HG03432 (cell line): ENCODE measurements around the gene VGLL3.

Source experiments
- ATAC-seq: cut with Tn5 transposase; IDR thresholded peaks from one replicate; pipeline ENCODE4 v1.9.1; 2021; ENCODE audit warnings: mild to moderate bottlenecking, moderate library complexity; ENCODE audit not compliant: unreplicated experiment

VGLL3 gene

DNA sequence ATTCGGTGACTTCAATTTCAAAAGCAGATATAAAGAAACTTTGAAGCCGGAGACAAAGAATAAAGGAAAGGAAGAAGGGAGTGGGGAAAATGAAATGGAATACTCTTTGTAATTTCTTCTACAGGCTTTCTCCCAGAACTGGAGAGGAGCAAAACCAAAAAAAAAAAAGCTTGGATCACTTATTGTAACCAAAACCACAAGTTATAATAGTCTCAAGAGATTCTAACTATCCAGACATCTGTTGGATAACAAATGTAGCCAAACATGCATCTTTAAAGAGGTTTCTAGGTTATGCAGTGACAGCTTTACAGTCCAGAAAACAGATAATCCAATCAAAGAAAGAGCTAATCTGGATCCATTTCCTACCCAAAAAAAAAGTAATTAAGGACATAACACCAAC is 36.2 kb downstream of the VGLL3 start:
- no peak for ATAC-seq

DNA sequence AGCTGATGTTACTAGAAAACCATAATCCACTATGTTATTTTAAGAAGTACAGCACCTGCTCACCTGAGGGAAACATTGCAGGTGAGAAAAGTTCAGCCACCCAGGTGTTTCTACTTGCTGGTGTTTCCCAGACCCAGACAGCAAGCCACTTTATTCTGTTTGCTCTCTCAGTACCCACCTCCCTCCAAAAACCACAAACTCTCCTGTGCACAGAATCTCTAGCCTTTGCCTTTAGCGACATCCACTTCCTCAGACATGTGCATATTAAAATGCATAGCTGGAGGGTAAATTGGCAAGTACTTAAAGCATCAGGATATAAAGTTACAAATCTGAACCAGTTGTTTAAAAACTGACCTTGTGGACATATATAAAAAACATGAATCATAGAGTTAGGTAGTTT is 36.7 kb downstream of the VGLL3 start:
- ATAC-seq: no peak

DNA sequence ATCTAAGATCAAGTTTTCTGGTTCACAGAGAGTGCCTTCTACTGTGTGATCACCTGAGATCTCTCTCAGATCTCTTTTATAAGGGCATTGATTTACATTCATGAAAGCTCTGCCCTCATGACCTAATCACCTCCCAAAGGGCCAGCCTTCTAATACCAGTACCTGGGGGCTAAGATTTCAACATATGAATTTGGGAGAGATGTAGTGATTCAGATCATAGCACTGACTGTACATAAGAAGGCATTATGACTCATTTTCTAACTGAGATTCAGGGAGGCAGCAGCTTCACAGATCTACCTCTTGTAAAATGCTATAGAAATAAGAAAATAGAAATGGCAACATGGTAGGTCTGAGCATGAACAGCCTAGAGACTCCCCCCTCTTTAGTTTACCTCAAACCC is 39.6 kb downstream of the VGLL3 start:
- no peak for ATAC-seq

DNA sequence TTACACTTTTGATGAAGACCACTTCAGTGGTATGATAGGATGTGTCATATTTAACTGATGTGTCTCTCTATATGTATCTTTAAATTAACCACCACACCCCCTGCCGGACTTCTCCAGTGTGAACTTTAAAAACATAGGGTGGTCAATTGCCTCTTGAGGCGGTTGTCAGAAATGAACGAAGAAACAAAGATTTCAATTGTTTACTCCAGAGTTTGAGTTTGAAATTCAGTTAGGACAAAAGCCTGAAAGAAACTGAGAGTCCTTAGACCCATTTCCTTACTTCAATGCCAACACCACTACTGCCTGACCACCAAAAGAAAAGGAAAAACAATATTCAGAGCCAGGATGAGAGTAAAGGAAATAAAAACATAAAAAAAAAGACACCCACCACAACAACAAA is 40.2 kb downstream of the VGLL3 start:
- no peak for ATAC-seq

DNA sequence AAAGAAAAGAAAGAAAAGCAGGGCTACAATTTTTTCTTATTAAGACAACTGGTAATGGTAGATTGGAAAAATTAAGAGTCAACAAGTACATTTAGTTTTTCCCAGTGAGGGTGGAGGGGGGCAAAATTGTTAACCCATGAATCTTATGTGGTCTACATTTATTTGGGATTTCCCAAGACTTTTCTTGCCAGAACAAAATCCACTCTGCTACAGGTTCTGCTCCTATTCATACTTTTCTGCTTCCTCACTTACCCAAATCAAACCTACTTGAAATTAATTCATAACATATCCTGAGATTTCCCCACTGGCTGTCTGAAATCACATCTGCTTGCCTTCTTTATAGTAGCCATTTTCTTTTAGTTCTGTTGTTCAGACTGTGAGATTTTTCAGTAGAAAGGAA is 41.1 kb downstream of the VGLL3 start:
- no peak for ATAC-seq

DNA sequence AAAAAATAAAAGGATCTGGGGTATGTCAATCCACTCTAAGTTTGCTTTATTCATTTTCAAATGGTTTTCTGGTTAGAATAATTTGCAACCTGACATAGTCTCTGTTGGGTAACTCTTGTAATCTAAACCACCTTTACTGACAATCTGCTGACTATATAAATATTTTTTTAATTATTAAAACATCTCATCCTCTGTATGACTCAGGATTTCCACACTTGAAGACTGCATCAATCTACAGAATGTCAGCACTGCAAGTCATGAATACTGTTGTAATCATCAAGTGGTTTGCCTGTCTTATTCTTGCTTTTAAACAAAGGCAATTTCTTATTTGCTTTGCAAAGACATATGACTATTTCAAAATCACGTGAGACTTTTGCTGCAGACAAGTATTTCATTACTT is 42.1 kb downstream of the VGLL3 start:
- no peak for ATAC-seq

DNA sequence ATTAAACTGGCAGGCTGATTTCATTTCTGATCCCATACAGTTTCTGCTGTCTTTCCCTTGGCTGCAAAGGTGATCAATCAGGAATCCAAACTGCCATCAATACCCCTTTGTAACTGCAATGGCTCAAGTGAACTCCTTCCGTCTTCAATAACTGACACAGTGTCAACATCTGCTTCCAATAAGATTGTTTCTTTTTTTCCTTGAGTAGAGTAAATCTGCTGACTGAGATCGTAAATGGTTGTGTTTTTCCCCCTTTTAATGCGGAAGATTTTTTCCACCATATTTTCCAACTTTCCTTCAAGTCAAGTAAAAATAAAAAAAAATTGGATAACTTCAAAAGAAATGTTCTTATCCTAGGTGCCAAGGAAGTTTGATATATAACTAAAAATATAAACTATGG is 48.7 kb downstream of the VGLL3 start:
- ATAC-seq: no peak

DNA sequence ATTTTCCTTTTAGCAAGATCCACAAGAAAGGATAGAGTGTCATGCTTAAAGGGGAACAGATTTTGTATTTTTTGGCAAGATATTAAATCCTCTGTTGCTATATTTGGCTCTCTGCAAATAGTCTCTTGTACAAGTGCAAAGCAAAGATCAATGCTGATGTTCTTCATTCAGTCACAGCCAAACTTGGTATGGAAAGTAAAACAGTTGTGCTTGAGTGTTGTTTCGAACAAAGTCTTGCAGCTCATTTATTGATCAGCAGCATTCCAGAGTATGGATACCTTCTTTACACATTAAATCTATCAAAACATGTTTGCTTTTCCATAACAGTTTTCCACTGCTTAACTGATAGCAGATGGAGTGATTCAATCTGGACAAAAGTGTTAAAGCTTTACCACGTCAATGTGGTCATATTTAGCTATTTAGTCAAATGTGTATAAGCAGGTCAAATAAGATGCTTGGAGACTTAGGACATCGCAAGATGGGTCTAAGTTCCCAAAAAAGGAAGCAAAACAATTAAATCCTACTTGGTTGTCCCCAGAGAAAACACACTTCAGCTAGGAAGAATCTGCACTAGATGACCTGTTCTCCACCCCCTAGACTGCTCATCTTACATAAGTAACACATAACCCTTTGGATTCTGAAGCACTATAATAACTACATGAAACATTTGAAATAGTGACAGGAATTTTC is 52.4 kb downstream of the VGLL3 start:
- no peak for ATAC-seq

DNA sequence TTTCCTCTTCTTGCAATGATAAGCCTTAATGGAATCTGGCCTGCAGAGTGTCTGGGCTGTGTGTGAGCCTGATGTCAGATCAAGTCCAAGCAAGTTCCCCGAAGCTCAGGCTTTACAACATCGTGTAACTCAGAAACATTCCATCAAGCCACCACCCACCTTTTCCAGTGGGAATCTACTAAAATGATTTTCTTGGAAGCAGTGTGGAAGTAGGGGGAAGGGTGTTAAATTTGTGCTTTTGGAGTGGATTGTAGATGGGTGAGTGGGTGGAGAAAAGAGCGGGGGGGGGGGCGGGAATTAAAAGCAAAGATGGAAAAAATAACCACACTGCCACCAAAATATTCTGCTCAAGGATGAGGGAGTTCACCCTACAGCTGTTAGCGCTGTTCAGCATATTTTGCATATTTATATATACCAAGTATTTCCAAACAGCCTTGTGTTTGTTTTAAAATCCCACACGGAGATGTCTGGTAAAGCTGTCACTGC is 53.6 kb downstream of the VGLL3 start:
- ATAC-seq: no peak

DNA sequence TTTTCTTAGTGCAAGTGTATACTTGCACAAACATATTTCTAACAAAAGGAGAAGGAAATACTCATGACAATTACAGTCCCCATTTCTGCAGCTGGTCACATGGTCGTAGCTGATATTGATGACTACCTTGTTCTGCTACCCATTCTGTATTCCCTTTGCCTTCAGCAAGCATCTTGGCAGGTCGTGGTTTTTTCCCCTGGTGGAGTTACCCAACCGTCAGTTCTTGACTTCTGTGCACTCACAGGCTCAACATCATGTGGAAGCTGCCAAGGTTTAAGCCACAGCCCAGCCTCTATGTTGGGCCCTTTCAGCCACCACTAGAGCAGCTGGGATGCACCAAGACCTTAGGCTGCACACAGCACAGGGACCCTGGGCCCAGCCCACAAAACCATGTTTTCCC is 56.1 kb downstream of the VGLL3 start:
- no peak for ATAC-seq

DNA sequence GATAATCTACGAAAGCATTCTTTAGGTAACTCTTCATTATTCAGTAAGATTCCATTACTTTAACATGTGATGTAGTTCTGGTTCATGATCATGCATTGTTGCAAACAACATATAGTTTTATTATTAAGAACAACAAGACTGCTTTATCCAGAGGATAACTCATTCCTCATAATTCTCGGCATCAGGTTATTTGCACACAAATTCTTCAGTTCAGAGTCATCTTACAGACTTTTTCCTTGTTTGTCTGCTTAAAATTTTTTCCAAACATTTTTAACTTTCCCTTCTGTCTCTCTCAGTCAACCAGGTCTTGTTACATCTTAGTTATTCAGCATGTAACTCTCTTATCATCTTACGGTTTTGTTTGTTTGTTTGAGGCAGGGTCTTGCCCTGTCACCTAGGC is 60.1 kb downstream of the VGLL3 start:
- ATAC-seq: no peak

DNA sequence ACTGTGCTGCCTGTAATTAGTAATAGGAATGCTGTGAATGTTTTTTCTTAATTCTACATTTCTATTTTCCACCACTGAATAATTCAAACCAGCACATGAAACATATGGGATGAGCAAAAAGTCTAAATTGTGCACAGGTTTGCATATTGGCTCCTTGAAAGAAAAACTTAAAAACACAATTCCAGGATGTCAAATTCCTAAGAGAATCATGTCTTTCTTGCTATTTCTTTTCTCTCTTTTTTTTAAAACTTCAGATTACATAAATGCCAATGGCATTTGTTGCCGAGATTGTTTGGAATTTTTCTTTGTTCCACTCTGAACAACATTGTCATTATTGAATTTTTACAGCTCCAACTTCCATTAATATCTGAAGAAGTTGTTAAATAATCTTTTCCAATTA is 60.8 kb downstream of the VGLL3 start:
- ATAC-seq: no peak

DNA sequence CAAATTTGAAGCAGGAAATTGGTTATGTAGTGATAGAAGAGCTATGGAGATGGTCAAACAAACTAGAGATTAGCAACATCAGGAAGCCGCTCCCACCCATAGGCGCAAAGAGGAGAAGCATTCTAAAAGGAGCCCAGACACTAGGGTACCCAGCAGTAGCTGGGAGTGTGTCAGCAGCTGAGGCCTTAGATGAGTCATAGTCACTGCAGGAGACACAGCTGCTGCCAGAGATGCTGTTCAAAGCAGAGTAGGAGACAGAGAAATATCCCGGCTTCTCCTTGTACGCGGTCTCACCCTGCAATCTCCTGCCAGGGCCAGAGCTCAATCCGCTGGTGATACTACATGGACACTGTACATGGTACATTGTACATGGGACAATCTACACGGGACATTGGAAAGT is 61.9 kb downstream of the VGLL3 start:
- ATAC-seq: no peak

DNA sequence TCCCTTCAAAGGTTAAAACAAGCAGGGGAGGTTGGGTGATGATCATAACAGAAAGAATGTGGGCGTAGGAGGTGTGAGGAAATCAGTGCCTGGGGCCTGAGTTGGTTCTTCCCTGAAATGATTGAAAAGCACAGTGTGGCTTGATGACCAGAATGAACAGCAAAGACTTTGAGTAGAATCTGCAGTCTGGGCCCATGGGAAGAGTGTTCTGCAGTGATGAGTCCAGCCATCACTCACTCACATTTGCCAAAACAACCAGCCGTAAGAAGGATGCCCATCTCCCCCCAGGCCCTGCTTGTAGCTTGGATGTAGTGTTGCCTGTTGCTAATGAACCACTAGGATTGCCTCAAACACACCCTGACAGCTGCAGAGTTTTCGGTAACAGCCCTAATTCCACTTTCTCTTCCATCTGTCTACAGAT is 67.9 kb downstream of the VGLL3 start:
- peak; percentile 51 for ATAC-seq

DNA sequence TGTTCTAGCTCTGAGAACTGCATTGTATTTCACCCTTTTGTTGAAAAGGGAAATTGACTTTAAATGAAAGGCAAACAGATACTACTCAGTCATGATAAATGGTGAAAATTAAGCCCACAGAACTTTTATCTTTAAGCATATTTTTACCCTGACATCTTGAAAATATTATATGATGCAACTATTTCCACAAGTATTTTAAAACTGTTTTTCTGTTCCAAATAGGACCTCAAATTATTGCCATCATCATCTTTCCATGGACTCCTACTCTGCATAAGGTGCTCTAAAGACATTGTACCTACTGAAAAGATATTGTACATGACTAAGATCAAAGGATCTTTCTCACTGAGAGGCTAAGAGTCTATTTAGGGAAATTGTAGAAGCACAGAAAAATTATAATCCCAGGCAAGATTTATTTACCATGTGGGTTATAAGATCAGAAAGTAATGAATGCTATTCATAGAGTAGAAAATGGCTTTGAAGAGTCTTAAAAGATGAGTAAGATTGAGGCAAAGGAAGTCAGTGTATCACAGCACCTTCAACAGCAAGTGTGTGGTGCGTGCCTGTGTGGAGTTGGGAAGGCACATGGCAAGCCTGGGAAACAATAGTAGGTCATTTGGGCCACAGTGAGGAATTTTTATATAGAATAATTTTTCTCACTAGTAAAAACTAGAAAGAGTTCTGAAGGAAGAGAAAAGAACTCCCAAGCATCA is 68.8 kb downstream of the VGLL3 start:
- no peak for ATAC-seq

DNA sequence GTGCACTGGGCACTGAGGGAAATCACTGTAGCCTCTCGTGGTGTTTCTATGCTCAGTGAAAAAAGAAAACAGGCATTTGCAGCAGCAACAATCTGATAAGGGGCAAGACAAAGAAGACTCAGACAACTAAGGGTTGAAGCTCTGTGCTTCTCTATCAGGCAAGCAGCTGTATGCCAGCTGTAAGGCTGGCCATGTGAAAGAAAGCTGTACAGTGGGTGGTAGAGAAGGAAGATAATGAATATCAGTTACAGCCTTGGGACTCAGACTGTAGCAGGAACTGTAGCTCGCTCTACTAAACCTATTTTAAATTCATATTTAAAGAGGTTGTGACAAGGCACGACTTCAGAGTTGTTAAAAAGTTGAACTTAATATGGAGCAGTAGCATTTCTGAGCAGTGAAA is 76.3 kb downstream of the VGLL3 start:
- ATAC-seq: peak; percentile 28

DNA sequence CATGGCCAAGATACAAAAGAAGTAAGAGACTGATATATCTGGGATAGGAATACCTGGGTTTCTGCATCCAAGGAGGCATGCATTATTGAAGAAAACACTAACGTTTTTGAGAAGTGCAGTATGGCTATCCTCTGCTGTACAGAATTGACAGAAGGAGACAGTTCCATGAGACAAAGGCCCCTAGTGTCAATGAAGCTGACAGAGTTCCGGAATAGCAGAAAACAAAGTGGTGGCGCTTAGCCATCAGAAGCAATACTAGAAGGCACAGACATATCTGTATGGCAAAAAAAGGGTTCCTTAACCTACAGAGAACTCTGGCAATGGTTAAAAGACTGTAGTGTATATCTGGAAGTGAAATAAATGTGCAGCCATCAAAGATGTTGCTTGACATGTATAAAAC is 77.8 kb downstream of the VGLL3 start:
- no peak for ATAC-seq

DNA sequence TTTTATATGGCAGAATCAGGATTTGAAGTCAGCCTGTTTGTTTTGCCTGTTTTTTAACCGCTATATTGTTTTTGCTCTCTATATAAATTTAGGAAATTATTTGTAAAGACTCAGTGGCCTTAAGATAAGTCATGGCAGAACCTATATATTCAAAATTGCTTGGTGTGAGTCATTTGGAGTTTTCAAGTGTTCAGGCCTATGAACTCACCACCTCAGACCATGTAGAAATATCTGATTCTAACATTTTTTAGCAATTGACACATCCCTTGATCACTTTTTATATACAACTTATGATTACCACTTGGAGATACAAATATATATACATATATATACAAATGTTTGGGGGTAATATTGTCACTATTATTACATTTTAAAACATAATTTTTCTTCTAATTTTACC is 95.7 kb downstream of the VGLL3 start:
- no peak for ATAC-seq

DNA sequence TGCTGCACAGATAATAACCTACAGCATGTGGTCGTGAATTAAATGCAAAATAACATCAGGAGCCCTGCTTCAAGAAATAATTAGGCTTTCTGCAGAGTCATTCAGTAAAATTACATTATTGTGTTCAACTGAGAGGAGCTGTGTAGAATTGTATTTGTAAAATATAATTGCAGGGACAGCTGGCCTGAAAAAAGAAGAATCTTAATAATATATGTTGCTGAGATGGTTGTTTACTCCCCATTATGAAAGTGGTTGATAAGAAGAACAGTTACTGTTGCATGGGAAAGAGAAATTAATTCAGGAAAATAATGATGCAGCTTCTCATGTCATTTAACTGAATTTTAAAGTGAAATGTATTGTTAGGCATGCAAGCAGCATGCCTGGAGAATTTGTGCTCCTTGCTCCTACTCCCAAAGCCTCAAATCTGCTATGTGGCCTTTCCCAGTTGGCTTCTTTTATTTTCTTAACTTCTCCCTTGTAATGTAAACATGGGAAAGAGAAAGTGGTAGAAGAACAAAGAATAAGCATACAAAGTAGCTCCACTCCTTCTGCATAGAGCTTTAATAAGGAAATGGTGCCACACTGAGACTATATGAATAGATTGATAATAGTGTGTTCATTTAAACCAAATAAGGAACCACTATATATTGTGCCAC is 100.1 kb downstream of the VGLL3 start:
- no peak for ATAC-seq
